GM12878 (cell line): ENCODE results near the gene ANKMY1. TPM values are rescaled to one million over a fixed set of nuclear protein-coding genes. Genes with fewer than 3 reads are reported as not detected.
A peak's percentile ranks its signal among the peaks of the same experiment; 100 is the strongest.

Experiments
- ATAC-seq: fragments of 200-7000 bp; cut with Tn5 transposase; 3 replicates; pipeline ENCODE4 v1.9.1; 2020; ENCODE audit warnings: mild to moderate bottlenecking, moderate library complexity
- BruUV-seq: library from RNA; stranded (reverse); fragments of 400-500 nt; replicated peaks from 2 replicates; lab custom pipeline; 2021; lab: Mats Ljungman, UMichigan
- CTCF ChIA-PET: fragments of 300-600 bp; sonication (Branson Sonifier 250); formaldehyde crosslinking; extraction: SDS; loops from one replicate; lab custom pipeline; 2021; ENCODE audit warnings: inconsistent platforms; lab: Yijun Ruan, JAX
- POLR2A ChIA-PET: fragments of 350-600 bp; formaldehyde crosslinking; extraction: SDS; loops from one replicate; lab custom pipeline; 2021; ENCODE audit warnings: inconsistent platforms; lab: Charles Lee
- RAD21 ChIA-PET: fragments of 300-600 bp; sonication (Branson Sonifier 250); formaldehyde crosslinking; loops from one replicate; lab custom pipeline; 2023; ENCODE audit warnings: antibody characterized with exemption; ENCODE audit not compliant: unreplicated experiment; lab: Charles Lee
- SMC1A ChIA-PET: fragments of 300-600 bp; sonication (Branson Sonifier 250); formaldehyde crosslinking; loops from one replicate; lab custom pipeline; 2023; ENCODE audit not compliant: unreplicated experiment, uncharacterized antibody; lab: Charles Lee
- DNase-seq: peaks from one replicate; pipeline ENCODE4 v3.0.0-alpha.2; 2011; ENCODE audit warnings: low read depth, low spot score
- FAIRE-seq: peaks from 3 replicates; lab custom pipeline; 2011; peaks lifted over from hg19 to GRCh38; lab: Jason Lieb, UNC
- H2AFZ ChIP-seq: 2 replicates; pipeline ENCODE4 v1.6.0; 2011; ENCODE audit warnings: low read depth, low read length, control low read depth; ENCODE audit not compliant: control insufficient read depth
- H3K27ac ChIP-seq: 2 replicates; pipeline ENCODE4 v1.5.1; 2011; ENCODE audit warnings: control low read depth; ENCODE audit not compliant: control insufficient read depth, insufficient read depth
- H3K27me3 ChIP-seq, 2 experiments: replicated peaks in 1 of 2; 2 replicates each; pipeline versions ENCODE4 v1.6.0 to v1.6.1; 2011; ENCODE audit warnings: low read length in 1 of 2; ENCODE audit not compliant: control insufficient read depth in 2 of 2, insufficient read depth in 2 of 2
- H3K36me3 ChIP-seq, 2 experiments: 2 replicates each; pipeline ENCODE4 v1.5.1; 2011; ENCODE audit warnings: low read length in 1 of 2; ENCODE audit not compliant: control insufficient read depth in 2 of 2, insufficient read depth in 2 of 2
- H3K4me1 ChIP-seq: 2 replicates; pipeline ENCODE4 v1.6.1; 2011; ENCODE audit warnings: mild to moderate bottlenecking, low read length, moderate library complexity, mixed read lengths; ENCODE audit not compliant: control insufficient read depth, insufficient read depth
- H3K4me2 ChIP-seq: 2 replicates; pipeline ENCODE4 v1.6.0; 2011; ENCODE audit warnings: control low read depth; ENCODE audit not compliant: control insufficient read depth, insufficient read depth
- H3K4me3 ChIP-seq: fragments of 200-600 bp; sonication (generic); 2 replicates; pipeline ENCODE4 v1.5.1; 2016
- H3K79me2 ChIP-seq: 2 replicates; pipeline ENCODE4 v1.6.0; 2011; ENCODE audit warnings: low read length; ENCODE audit not compliant: control insufficient read depth, insufficient read depth
- H3K9ac ChIP-seq: 2 replicates; pipeline ENCODE4 v1.8.0; 2011; ENCODE audit warnings: low read length, control low read depth, mixed read lengths; ENCODE audit not compliant: control insufficient read depth, insufficient read depth
- H3K9me3 ChIP-seq: replicated peaks from 3 replicates; pipeline ENCODE4 v1.5.1; 2011; ENCODE audit warnings: mild to moderate bottlenecking, low read length; ENCODE audit not compliant: control insufficient read depth, insufficient read depth
- H4K20me1 ChIP-seq: 2 replicates; pipeline ENCODE4 v1.6.0; 2011; ENCODE audit not compliant: control insufficient read depth, insufficient read depth
- DPF2 ChIP-seq: fragments of 450-650 bp; IDR thresholded peaks from 2 replicates; pipeline ENCODE4 v1.6.1; 2017; ENCODE audit warnings: mild to moderate bottlenecking
- EGR1 ChIP-seq, 2 experiments: IDR thresholded peaks; 1 replicate in 1 of 2; 2 replicates in 1 of 2; pipeline ENCODE4 v1.6.1; 2011 to 2012; ENCODE audit warnings: low read depth in 2 of 2, low read length in 2 of 2, borderline replicate concordance in 1 of 2, mild to moderate bottlenecking in 1 of 2, moderate library complexity in 1 of 2
- ESRRA ChIP-seq: IDR thresholded peaks from 2 replicates; pipeline ENCODE4 v1.6.1; 2012; ENCODE audit warnings: mild to moderate bottlenecking, low read length, improper control_type of control experiment
- GATAD2B ChIP-seq: fragments of 450-650 bp; conservative IDR thresholded peaks from 2 replicates; pipeline ENCODE4 v1.6.1; 2017; ENCODE audit warnings: low read depth, mild to moderate bottlenecking, moderate library complexity
- NFYA ChIP-seq: IDR thresholded peaks from 2 replicates; pipeline ENCODE4 v1.6.1; 2011; ENCODE audit warnings: low read depth, mild to moderate bottlenecking, low read length, improper control_type of control experiment, borderline replicate concordance
- SMAD1 ChIP-seq: fragments of 450-650 bp; IDR thresholded peaks from 2 replicates; pipeline ENCODE4 v1.6.1; 2018; ENCODE audit warnings: mild to moderate bottlenecking, low read depth; ENCODE audit not compliant: partially characterized antibody
- WGBS: methylation state at CpG from one replicate; pipeline ENCODE4 v1.1.6; 2016; ENCODE audit warnings: low lambda C conversion rate; ENCODE audit not compliant: insufficient replicate concordance, insufficient coverage; ENCODE audit errors: missing lambda C conversion rate; 5-methylcytosine and 5-hydroxymethylcytosine counted together
- in situ Hi-C: fragments of 300-500 bp; cut with MboI; formaldehyde crosslinking; loops from 9 replicates; pipeline ENCODE4 v1.14.3; 2018; ENCODE audit warnings: mixed read lengths
- intact Hi-C: fragments of 100-400 bp; cut with micrococcal nuclease; formaldehyde crosslinking; loops from one replicate; pipeline ENCODE4 v1.14.2; 2022; ENCODE audit not compliant: unreplicated experiment
- polyA plus RNA-seq, 11 experiments: library from polyadenylated mRNA; depleted of rRNA in 4 of 11; unstranded in 6 of 11; stranded (reverse) in 5 of 11; fragments of >200 nt; fragmentation: Nextera tagmentation in 4 of 11; fragmentation: Illumina TruSeq in 1 of 11; extraction: Ambion mirVana in 4 of 11; extraction: Trizol in 1 of 11; gene quantifications; 1 replicate in 1 of 11; 2 replicates in 10 of 11; pipeline versions ENCODE4 v1.2.1 to v1.2.3, GENCODE V29; 2011 to 2016; ENCODE audit warnings: inconsistent platforms in 2 of 11, missing spikeins in 2 of 11, low read depth in 1 of 11
- total RNA-seq, 4 experiments: library from RNA; depleted of rRNA in 3 of 4; stranded (reverse); fragments of >200 nt in 3 of 4; fragmentation: Illumina TruSeq in 1 of 4; extraction: Trizol in 1 of 4; gene quantifications; 2 replicates each; pipeline versions ENCODE4 v1.2.1 to v1.2.3, GENCODE V29; 2013 to 2021
- TF ChIP-seq, protein P1 (sequence below): IDR thresholded peaks from 2 replicates; pipeline ENCODE4 v1.6.1; 2012; ENCODE audit warnings: low read depth, low read length, improper control_type of control experiment
- TF ChIP-seq, protein P2 (sequence below): fragments of 450-650 bp; formaldehyde crosslinking; IDR thresholded peaks from 2 replicates; pipeline ENCODE4 v1.4.0; 2020; ENCODE audit warnings: mild to moderate bottlenecking, moderate library complexity

ANKMY1 gene
- total and polyA plus RNA-seq, 10 of the 15 experiments (the other 5 are each of a cell fraction or from before 2014, with no cell fraction given), result 1.1 to 15.3 (median 11.1) TPM

DNA sequence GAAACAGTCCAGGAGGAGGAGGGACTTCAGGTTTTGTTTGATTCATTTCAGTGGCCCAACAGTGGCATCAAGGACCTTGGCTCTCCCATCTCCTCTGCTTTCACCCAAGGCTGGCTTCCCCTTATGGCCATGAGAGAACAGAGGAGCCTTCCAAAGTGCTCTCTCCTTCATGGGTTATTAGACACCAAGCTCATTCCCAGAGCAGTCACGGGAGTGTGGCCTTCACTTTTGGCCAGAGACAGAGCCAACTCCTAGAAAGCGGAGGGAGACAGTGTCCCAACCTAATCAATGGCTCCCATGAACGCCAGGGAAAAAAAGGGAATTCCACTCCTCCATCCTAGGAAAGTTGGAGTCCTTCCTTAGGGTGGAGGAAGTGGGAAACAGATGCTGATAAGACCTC, 1.5 kb upstream of the ANKMY1 start (continued):
- TF ChIP-seq ESRRA (no peak), GATAD2B (no peak), SMAD1 (no peak)
- TF ChIP-seq, protein P1, sequence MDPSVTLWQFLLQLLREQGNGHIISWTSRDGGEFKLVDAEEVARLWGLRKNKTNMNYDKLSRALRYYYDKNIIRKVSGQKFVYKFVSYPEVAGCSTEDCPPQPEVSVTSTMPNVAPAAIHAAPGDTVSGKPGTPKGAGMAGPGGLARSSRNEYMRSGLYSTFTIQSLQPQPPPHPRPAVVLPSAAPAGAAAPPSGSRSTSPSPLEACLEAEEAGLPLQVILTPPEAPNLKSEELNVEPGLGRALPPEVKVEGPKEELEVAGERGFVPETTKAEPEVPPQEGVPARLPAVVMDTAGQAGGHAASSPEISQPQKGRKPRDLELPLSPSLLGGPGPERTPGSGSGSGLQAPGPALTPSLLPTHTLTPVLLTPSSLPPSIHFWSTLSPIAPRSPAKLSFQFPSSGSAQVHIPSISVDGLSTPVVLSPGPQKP, result no peak
- TF ChIP-seq, all 136 proteins: peak for 0

DNA sequence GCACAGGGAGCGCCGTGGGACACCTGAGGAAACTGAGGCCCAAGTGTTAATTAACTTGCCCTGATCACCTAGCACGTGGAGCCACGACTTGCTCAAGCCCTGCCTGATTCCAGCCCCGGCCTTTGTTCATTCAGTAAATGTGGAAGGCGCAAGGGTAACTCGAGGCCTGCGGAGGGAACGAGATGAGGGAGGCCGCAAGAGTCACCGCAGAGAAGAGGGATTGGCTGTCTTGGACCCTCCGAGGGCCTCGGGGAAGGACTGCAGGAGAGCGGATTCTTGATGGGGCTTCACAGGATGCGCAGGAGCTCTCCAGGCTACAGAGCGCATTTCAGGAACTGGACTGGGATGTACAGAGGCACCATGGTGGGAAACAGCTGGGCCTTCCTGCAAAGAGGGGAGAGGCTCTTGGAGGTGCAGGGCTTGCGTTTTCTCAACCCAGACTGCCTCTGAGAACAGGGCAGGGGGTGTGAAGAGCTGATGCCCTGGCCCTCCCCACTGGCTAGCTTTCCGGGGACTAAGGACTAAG, 511 bp upstream of the ANKMY1 start:
- Histone ChIP-seq H3K79me2 (peaks cover 43% of the 10 kb centered on the region), H3K27ac (no peak overlapping the region; the same call in 1 of the 2 replicates), H4K20me1 (no peaks in the 10 kb centered on the region)
- CTCF ChIA-PET, result interaction anchor here (1.6 to 7.9 kb wide), 4 partner anchors 8 to 495 kb away, joined by 3 to 45 read pairs (median 20); partner anchors contain the start of gene CAPN10
- TF ChIP-seq NFYA (no peak), EGR1 (IDR thresholded peaks at IDR 0.05; ENCODE audit: borderline replicate concordance in 1 of 2, low read depth in 2 of 2, low read length in 2 of 2) (no peak), DPF2 (0 out of 2 replicates have a peak, but pooled peaks have one; percentile 1)
- TF ChIP-seq, protein P2, sequence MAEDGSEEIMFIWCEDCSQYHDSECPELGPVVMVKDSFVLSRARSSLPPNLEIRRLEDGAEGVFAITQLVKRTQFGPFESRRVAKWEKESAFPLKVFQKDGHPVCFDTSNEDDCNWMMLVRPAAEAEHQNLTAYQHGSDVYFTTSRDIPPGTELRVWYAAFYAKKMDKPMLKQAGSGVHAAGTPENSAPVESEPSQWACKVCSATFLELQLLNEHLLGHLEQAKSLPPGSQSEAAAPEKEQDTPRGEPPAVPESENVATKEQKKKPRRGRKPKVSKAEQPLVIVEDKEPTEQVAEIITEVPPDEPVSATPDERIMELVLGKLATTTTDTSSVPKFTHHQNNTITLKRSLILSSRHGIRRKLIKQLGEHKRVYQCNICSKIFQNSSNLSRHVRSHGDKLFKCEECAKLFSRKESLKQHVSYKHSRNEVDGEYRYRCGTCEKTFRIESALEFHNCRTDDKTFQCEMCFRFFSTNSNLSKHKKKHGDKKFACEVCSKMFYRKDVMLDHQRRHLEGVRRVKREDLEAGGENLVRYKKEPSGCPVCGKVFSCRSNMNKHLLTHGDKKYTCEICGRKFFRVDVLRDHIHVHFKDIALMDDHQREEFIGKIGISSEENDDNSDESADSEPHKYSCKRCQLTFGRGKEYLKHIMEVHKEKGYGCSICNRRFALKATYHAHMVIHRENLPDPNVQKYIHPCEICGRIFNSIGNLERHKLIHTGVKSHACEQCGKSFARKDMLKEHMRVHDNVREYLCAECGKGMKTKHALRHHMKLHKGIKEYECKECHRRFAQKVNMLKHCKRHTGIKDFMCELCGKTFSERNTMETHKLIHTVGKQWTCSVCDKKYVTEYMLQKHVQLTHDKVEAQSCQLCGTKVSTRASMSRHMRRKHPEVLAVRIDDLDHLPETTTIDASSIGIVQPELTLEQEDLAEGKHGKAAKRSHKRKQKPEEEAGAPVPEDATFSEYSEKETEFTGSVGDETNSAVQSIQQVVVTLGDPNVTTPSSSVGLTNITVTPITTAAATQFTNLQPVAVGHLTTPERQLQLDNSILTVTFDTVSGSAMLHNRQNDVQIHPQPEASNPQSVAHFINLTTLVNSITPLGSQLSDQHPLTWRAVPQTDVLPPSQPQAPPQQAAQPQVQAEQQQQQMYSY, result no peak
- TF ChIP-seq, all 136 proteins: peak for 1
- no peak for ATAC-seq
- peaks cover 28% of the 10 kb centered on the region for H3K4me1 ChIP-seq
- H3K9ac ChIP-seq, result no peak overlapping the region; the same call in 1 of the 2 replicates
- H3K4me3 ChIP-seq, result peak overlapping the region; percentile 66; the same call in 1 of the 2 replicates
- no peak overlapping the region for H2AFZ ChIP-seq
- intact Hi-C loops, result no loop called here
- 80% methylated on average over 17 of the region's 18 CpGs for WGBS
- H3K27me3 ChIP-seq, result no peaks in the 10 kb centered on the region
- H3K4me2 ChIP-seq, result peak overlapping the region; percentile 99
- no peak for FAIRE-seq
- ChIA-PET SMC1A (interaction anchor here (12.1 kb wide), 1 partner anchor 28 kb away, joined by 124 read pairs; the partner anchor contains the start of gene CAPN10), POLR2A (interaction anchor here (1.7 to 2.7 kb wide), 3 partner anchors 7 to 28 kb away, joined by 5 to 8 read pairs (median 7); partner anchors contain the start of gene CAPN10), RAD21 (interaction anchor here (2.0 to 11.7 kb wide), 2 partner anchors 26 to 44 kb away, joined by 6 to 206 read pairs; partner anchors contain the start of gene CAPN10)
- no TSS peak for BruUV-seq
- H3K9me3 ChIP-seq, result no peaks in the 10 kb centered on the region
- no peak for DNase-seq
- in situ Hi-C loops, result no loop called here
- H3K36me3 ChIP-seq, result peaks cover 0 to 9% of the 10 kb centered on the region in 2 experiments; a peak in 2 of 4 replicates
